GM21360 (cell line): Measurements from ENCODE around the gene ARHGEF16.

Experiments used
- ATAC-seq: cut with Tn5 transposase; IDR thresholded peaks from one replicate; pipeline ENCODE4 v1.9.1; 2021; ENCODE audit warnings: mild to moderate bottlenecking, moderate library complexity; ENCODE audit not compliant: unreplicated experiment

The ARHGEF16 gene

DNA sequence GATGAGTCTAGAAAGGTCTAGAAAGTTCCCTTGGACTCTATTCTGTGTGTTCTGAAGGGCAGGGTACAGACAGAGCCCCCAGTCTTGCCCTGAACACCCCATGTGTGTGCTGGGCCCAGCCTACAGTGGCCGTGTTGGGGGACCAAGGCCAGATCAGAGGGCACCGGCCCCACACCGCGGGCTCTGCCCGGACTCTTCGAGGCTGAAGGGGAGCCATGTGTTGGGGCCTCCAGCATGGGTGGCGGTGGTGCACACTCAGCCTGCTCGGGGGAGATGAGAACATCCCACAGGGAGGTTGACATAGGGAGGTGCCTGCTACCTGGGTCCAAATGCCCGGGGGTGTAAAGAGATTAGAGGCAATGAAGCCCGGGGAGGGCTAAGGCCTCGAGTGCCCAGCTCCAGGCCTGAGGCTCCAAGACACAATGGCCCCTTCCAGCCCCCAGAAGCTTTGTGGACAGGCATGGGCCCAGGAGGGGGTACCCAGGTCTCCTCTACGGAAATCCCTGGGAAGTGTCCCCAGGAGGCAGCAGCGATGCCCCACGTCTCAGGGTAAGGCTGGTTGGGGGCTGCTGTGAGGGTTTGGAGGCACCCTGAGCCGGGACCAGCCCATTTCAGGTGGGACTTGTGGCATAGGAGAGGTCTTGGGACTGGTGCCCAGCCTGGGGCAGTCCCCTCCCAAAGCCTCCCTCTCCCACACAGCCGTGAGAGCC lies 12.1 kb downstream of the ARHGEF16 start:
- no peak for ATAC-seq

DNA sequence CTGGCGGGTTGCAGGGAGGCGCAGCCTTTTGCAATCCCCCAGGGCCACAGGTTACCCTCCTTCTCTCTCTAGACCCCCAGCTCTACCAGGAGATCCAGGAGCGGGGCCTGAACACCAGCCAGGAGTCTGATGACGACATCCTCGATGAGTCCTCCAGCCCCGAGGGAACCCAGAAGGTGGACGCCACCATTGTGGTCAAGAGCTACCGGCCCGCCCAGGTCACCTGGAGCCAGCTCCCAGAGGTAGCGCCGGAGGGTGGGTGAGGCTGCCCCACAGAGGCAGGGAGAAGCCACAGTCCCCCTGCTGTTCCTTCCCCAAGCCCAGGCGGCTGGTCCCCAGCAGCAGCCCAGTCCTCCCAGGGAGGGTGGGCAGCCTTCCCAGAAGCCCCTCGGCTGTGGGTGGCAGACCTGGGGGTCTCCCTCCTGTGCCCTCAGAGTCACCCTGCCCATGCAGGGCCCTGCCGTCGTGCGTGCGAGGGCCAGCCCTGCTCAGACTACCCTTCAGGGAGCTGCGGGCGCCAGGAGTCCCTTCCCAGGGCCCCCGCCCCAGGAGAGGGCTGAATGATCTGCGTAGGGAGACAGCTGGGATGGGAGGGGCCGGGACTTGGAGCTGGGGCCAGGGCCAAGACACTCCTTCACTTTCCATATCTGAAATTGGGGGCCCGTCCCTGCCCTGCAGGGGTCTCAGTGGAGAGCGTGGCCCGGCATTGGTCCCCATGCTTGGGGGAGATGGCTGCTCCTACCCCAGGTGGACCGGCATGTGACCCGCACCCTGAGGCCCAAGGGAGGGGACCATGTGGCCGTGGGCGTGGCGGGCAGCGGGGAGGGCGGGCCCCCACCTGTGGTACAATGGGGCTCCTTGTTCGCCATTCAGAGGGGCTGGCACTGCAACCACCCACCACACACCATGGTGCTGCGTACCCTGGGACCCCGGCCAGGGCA lies 12.9 kb downstream of the ARHGEF16 start:
- ATAC-seq = no peak

DNA sequence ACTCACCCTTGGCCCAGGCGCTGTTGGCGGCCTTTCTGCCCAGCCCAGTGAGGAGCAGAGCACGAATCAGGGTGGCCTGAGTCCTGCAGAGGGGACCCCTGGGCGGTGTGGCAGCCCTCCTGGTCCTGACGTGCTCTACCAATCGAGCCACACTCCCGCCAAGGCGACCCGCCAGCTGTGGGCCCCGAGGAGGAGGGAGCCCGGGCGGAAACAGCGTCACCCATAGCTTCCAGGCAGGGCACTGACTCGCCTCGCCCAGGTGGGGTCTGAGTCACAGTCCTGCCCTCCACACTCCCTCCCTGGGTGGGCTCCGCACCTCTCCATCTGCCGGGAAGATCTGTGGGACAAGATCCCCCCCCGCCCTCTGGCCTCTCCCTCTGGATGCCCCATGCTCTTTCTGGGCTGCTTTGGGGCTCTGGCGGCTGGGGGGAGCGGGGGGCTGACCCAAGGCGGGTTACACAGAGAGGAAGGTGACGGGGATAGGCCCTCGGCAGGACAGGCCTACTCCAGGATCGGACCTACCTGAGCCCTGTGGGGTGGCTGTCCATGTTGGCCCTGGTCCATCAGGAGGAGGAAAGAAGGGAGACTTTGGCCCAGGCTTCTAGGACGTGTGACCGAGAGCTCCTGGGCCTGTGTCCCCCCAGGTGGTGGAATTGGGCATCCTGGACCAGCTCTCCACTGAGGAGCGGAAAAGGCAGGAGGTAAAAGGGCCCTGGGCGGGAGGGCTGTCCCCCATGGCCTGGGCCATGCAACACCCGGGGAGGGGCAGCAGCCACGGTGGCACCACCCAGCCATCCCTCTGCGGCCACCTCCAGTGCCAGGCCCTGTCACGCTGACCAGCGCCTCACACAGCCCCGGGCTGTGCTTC lies 14.0 kb downstream of the ARHGEF16 start:
- no peak for ATAC-seq

- no peak for ATAC-seq
Measured at GRCh38 chr1:3469104-3469848, 14.8 kb downstream of the ARHGEF16 start.

- no peak for ATAC-seq
Measured at GRCh38 chr1:3469849-3470649, 15.6 kb downstream of the ARHGEF16 start.

GRCh38 chr1:3470650-3471355 lies 16.3 kb downstream of the ARHGEF16 start:
- ATAC-seq = no peak

- ATAC-seq = no peak
Measured at GRCh38 chr1:3471356-3472087, 17.1 kb downstream of the ARHGEF16 start.

- no peak for ATAC-seq
Measured at GRCh38 chr1:3472088-3472850, 17.8 kb downstream of the ARHGEF16 start.

DNA sequence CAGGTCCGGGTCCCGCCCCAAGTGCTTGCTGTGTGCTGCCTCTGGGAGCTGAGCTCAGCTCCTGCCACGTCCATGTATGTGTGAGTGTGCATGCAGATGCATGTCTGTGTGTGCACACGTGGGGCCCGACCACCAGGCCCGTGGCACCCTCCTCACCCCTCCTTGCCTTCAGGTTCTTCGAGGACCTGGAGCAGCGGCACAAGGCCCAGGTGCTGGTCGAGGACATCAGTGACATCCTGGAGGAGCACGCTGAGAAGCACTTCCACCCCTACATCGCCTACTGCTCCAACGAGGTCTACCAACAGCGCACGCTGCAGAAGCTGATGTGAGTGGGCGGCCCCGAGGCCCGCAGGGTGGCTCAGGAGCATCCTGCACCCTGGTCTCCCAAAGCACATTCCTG lies 18.4 kb downstream of the ARHGEF16 start:
- no peak for ATAC-seq

- no peak for ATAC-seq
Measured at GRCh38 chr1:3473381-3473844, 18.9 kb downstream of the ARHGEF16 start.

DNA sequence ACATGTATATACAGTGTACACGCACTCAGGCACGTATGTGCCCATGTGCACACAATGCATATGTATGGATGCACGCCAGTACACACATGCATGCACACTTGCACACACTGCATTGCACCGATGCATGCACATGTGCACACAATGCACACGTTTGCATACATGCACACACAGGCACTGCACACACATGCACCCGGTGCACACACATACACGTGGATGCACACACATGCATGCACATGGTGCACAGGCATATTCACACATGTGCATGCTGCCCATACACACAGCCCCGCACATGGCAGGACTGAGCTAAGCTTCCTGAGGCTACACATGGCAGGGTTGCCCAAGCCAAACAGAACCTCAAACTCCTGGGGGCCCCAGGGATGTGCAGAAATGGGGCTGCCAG lies 19.6 kb downstream of the ARHGEF16 start:
- no peak for ATAC-seq

- no peak for ATAC-seq
Measured at GRCh38 chr1:3474421-3474820, 20.0 kb downstream of the ARHGEF16 start.

- no peak for ATAC-seq
Measured at GRCh38 chr1:3475839-3476573, 21.5 kb downstream of the ARHGEF16 start.

DNA sequence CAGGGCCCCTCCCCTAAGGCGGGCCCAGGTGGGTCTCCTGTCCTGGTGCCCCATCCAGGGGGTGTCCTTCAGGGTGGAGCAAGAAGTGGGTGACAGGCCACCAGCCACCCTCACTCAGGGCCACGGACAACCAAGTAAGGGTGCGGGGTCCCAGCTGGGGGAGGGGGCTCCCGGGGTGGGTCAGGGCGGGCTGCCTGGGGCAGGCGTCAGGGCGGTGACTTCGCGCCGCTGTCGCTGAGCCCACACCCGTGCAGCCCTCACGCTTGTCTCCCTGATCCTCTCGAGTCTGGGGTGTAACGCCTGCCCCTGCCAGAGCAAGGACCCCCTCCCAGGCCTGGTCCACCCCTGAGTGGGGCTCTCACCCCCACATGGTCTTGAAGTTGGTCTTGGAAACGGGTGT lies 22.2 kb downstream of the ARHGEF16 start:
- ATAC-seq = no peak

GRCh38 chr1:3477241-3477995 lies 23.0 kb downstream of the ARHGEF16 start:
- ATAC-seq = no peak

GRCh38 chr1:3478187-3478586 lies 23.7 kb downstream of the ARHGEF16 start:
- no peak for ATAC-seq
